Measurements from ENCODE around the gene TRAF1.
"Not testable (repeated sequence)": the region's sequence is repeated elsewhere in the genome, so short reads cannot be mapped to it uniquely, and the experiment has no call there.

Gene TRAF1

GRCh38 chr9:120926397-120926928, at the start of gene TRAF1:
TSS of gene TRAF1 (minus strand) at chr9:120926796. CDS start at chr9:120926075, 721 bp downstream.
- DNase-seq: peak; percentile 39

GRCh38 chr9:120974921-120975320, 48.3 kb upstream of the TRAF1 start:
- no peak for DNase-seq

- no peak for DNase-seq
Observed at GRCh38 chr9:120974181-120974580, 47.6 kb upstream of the TRAF1 start.

GRCh38 chr9:120971938-120972337, 45.3 kb upstream of the TRAF1 start:
- DNase-seq: no peak

GRCh38 chr9:120971471-120971870, 44.9 kb upstream of the TRAF1 start:
- not testable (repeated sequence) for DNase-seq

- no peak for DNase-seq
Observed at GRCh38 chr9:120970244-120970643, 43.6 kb upstream of the TRAF1 start.

- DNase-seq: no peak
Observed at GRCh38 chr9:120966013-120966369, 39.4 kb upstream of the TRAF1 start.

- DNase-seq: no peak
Observed at GRCh38 chr9:120965344-120966012, 38.9 kb upstream of the TRAF1 start.

- no peak for DNase-seq
Observed at GRCh38 chr9:120961936-120962335, 35.3 kb upstream of the TRAF1 start.

- no peak for DNase-seq
Observed at GRCh38 chr9:120960001-120960400, 33.4 kb upstream of the TRAF1 start.

- DNase-seq: no peak
Observed at GRCh38 chr9:120956862-120957261, 30.3 kb upstream of the TRAF1 start.

- no peak for DNase-seq
Observed at GRCh38 chr9:120951960-120952618, 25.5 kb upstream of the TRAF1 start.

- DNase-seq: no peak
Observed at GRCh38 chr9:120950421-120951388, 24.1 kb upstream of the TRAF1 start.

GRCh38 chr9:120949290-120949689, 22.7 kb upstream of the TRAF1 start:
- DNase-seq: no peak

GRCh38 chr9:120948824-120949223, 22.2 kb upstream of the TRAF1 start:
- no peak for DNase-seq

GRCh38 chr9:120947222-120947621, 20.6 kb upstream of the TRAF1 start:
- no peak for DNase-seq

GRCh38 chr9:120946259-120946658, 19.7 kb upstream of the TRAF1 start:
- DNase-seq: no peak

- no peak for DNase-seq
Observed at GRCh38 chr9:120944948-120945347, 18.4 kb upstream of the TRAF1 start.

GRCh38 chr9:120944434-120944843, 17.8 kb upstream of the TRAF1 start:
- DNase-seq: no peak

GRCh38 chr9:120942186-120943001, 15.8 kb upstream of the TRAF1 start:
- DNase-seq: no peak

- DNase-seq: no peak
Observed at GRCh38 chr9:120941046-120941770, 14.6 kb upstream of the TRAF1 start.

GRCh38 chr9:120940573-120940972, 14.0 kb upstream of the TRAF1 start:
- no peak for DNase-seq
